ENCODE data around the gene KANSL1.

DNA sequence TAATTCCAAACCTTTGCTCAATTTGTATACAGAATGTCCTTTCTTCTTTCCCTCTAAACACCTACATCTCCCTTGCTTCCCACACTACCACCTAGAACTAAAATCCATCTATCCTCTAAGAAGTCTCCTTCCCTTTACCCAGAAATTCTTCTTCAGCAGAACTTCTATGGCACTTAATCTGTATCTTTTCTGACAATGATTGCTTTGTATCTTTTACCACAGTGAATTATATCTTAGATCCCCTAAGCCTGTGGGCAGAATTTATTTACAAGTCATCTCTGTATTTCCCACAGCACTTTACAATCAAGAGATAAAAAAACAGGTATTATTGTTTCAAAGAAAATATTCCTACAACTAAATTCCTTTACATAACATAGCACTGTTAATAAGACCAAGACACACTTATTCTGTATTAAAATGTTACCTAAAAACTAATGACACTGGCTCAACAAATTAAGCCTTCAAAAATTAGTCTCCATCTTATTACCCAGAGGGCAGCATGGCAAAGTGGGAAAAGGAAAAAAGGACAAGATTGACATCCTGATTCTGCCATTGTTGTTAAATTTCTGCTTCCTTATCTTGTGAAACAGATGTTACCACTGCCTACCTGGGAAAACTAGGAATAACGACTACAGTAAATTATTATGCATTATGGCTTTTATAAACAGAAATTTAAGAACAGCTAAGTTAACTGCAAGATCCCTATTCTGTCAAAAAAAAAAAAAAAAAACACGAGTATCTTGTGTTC is 42.8 kb downstream of the KANSL1 start:
- TF ChIP-seq, protein P1, sequence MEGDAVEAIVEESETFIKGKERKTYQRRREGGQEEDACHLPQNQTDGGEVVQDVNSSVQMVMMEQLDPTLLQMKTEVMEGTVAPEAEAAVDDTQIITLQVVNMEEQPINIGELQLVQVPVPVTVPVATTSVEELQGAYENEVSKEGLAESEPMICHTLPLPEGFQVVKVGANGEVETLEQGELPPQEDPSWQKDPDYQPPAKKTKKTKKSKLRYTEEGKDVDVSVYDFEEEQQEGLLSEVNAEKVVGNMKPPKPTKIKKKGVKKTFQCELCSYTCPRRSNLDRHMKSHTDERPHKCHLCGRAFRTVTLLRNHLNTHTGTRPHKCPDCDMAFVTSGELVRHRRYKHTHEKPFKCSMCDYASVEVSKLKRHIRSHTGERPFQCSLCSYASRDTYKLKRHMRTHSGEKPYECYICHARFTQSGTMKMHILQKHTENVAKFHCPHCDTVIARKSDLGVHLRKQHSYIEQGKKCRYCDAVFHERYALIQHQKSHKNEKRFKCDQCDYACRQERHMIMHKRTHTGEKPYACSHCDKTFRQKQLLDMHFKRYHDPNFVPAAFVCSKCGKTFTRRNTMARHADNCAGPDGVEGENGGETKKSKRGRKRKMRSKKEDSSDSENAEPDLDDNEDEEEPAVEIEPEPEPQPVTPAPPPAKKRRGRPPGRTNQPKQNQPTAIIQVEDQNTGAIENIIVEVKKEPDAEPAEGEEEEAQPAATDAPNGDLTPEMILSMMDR (IDR thresholded peaks at IDR 0.05; ENCODE audit: low read length) = no peak
- TF ChIP-seq EZH2phosphoT487 (IDR thresholded peaks at IDR 0.05; ENCODE audit: low read length) (no peak), EZH2 (optimal IDR thresholded peaks at IDR 0.05; ENCODE audit: low read depth, low read length) (no peak)
